Measurements from ENCODE around the gene CDKL2.

- TF ChIP-seq CTCF (IDR thresholded peaks at IDR 0.05) (no peak), POLR2A (IDR thresholded peaks at IDR 0.05) (no peak)
These were observed 99.6 kb downstream of the CDKL2 start for GRCh38 chr4:75530556-75531322.

Measured in right lobe of liver (tissue), 4 donors.